ENCODE results near the gene OLA1. TPM values are rescaled to one million over a fixed set of nuclear protein-coding genes. Genes with fewer than 3 reads are reported as not detected.

Gene OLA1
- total and polyA plus RNA-seq, 9 of the 15 experiments (the other 6 are each of a cell fraction or from before 2014, with no cell fraction given), result 208 to 353 (median 225) TPM

DNA sequence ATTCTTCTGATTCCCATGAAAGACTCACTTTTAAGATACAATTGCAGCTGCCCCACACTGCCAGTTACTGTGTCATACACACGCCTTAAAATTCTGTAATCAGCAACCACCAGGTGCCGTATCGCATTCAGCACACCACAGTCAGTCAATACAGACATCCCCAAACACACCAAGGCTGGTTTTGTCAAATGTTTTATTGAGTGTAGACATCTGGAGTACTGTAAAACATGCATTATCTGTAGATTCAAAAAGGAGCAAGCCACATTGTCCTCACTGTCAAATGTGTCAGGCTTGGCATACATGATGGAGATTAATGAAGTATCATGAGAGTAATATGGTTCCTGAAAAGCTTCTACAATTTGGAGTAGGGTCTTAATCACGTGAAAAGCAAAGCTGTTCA, 173.5 kb downstream of the OLA1 start (continued):
- TF ChIP-seq CBX3 (IDR thresholded peaks at IDR 0.05; ENCODE audit: borderline replicate concordance in 1 of 2, low read length in 2 of 2) (0 out of 3 replicates have a peak, but pooled peaks of 1 of the 2 experiments have one; percentile 33), ZNF644 (tag; IDR thresholded peaks at IDR 0.05; ENCODE audit: low read depth) (peak; percentile 77; the same call in 1 of the 2 replicates), CSDE1 (IDR thresholded peaks at IDR 0.05) (no peak), CCAR2 (IDR thresholded peaks at IDR 0.05; ENCODE audit: low read depth, low read length) (no peak), NCOA2 (IDR thresholded peaks at IDR 0.05; ENCODE audit: partially characterized antibody in 2 of 2) (peak in 1 of 2 experiments; percentile 55), STAT5A (IDR thresholded peaks at IDR 0.05; ENCODE audit: borderline replicate concordance, low read length) (peak; percentile 88), ILK (tag; IDR thresholded peaks at IDR 0.05; ENCODE audit: borderline replicate concordance, low read depth) (no peak), MAZ (CRISPR knock-in tag; conservative IDR thresholded peaks at IDR 0.05 in 1 of 2, IDR thresholded peaks at IDR 0.05 in 1 of 2) (peak in 1 of 2 experiments; percentile 59; a peak in 1 of 4 replicates)
- TF ChIP-seq, protein P1, sequence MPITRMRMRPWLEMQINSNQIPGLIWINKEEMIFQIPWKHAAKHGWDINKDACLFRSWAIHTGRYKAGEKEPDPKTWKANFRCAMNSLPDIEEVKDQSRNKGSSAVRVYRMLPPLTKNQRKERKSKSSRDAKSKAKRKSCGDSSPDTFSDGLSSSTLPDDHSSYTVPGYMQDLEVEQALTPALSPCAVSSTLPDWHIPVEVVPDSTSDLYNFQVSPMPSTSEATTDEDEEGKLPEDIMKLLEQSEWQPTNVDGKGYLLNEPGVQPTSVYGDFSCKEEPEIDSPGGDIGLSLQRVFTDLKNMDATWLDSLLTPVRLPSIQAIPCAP (CRISPR knock-in tag; IDR thresholded peaks at IDR 0.05; ENCODE audit: borderline replicate concordance), result no peak
- TF ChIP-seq, protein P2, sequence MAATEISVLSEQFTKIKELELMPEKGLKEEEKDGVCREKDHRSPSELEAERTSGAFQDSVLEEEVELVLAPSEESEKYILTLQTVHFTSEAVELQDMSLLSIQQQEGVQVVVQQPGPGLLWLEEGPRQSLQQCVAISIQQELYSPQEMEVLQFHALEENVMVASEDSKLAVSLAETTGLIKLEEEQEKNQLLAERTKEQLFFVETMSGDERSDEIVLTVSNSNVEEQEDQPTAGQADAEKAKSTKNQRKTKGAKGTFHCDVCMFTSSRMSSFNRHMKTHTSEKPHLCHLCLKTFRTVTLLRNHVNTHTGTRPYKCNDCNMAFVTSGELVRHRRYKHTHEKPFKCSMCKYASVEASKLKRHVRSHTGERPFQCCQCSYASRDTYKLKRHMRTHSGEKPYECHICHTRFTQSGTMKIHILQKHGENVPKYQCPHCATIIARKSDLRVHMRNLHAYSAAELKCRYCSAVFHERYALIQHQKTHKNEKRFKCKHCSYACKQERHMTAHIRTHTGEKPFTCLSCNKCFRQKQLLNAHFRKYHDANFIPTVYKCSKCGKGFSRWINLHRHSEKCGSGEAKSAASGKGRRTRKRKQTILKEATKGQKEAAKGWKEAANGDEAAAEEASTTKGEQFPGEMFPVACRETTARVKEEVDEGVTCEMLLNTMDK (IDR thresholded peaks at IDR 0.05; ENCODE audit: borderline replicate concordance, insufficient read depth, low read depth, low read length, poor library complexity, severe bottlenecking), result no peak

All from K562 (cell line).